Measurements from ENCODE around the gene FRMD4A. TPM values are rescaled to one million over a fixed set of nuclear protein-coding genes. Genes with fewer than 3 reads are reported as not detected.

Gene FRMD4A
- total RNA-seq, 1 experiment from 2014 or later, result 18.3 TPM

- no TSS peak for BruUV-seq (replicated peaks)
- no peak for DNase-seq
- Histone ChIP-seq H3K9me3 (ENCODE audit: insufficient read depth, low read depth) (no peaks in the 10 kb centered on the region), H3K27me3 (ENCODE audit: insufficient read depth, low read depth) (no peaks in the 10 kb centered on the region), H3K4me1 (replicated peaks; ENCODE audit: insufficient read depth) (peaks cover 31% of the 10 kb centered on the region), H3F3A (ENCODE audit: insufficient read depth, low read depth) (peaks cover 22% of the 10 kb centered on the region), H3K4me2 (no peak overlapping the region), H2AFZ (no peak overlapping the region), H3K79me2 (ENCODE audit: low read depth) (no peaks in the 10 kb centered on the region), H3K36me3 (ENCODE audit: low read depth) (no peaks in the 10 kb centered on the region), H3K9me2 (ENCODE audit: insufficient read depth) (no peaks in the 10 kb centered on the region), H3K4me3 (no peak overlapping the region), H3K27ac (no peak overlapping the region), H4K20me1 (ENCODE audit: insufficient read depth) (no peaks in the 10 kb centered on the region)
- ChIA-PET POLR2A (ENCODE audit: unreplicated experiment) (no interaction called here), CTCF (no interaction called here)
- intact Hi-C loops (cut with micrococcal nuclease; ENCODE audit: unreplicated experiment), result no loop called here
- no peak for TF ChIP-seq EZH2 (IDR thresholded peaks at IDR 0.05; ENCODE audit: low read depth)
- no peak for TF ChIP-seq CTCF (conservative IDR thresholded peaks at IDR 0.05)
Measured at GRCh38 chr10:13953371-13953770, 377.4 kb downstream of the FRMD4A start.

- H3K79me2 ChIP-seq (ENCODE audit: low read depth), result no peaks in the 10 kb centered on the region
- peaks cover 43% of the 10 kb centered on the region for H3K4me1 ChIP-seq (replicated peaks; ENCODE audit: insufficient read depth)
- no peak for DNase-seq
- intact Hi-C loops (cut with micrococcal nuclease; ENCODE audit: unreplicated experiment), result no loop called here
- H3K9me2 ChIP-seq (ENCODE audit: insufficient read depth), result no peaks in the 10 kb centered on the region
- no peaks in the 10 kb centered on the region for H4K20me1 ChIP-seq (ENCODE audit: insufficient read depth)
- no peak for TF ChIP-seq CTCF (conservative IDR thresholded peaks at IDR 0.05)
- TF ChIP-seq EZH2 (IDR thresholded peaks at IDR 0.05; ENCODE audit: low read depth), result no peak
- H3K9me3 ChIP-seq (ENCODE audit: insufficient read depth, low read depth), result no peaks in the 10 kb centered on the region
- H3K4me2 ChIP-seq, result peak overlapping the region; percentile 42
- H3K27me3 ChIP-seq (ENCODE audit: insufficient read depth, low read depth), result no peaks in the 10 kb centered on the region
- BruUV-seq (replicated peaks), result no TSS peak
- no peak overlapping the region for H3K4me3 ChIP-seq
- no peak overlapping the region; the same call in 1 of the 2 replicates for H2AFZ ChIP-seq
- ChIA-PET CTCF (no interaction called here), POLR2A (ENCODE audit: unreplicated experiment) (no interaction called here)
- peak overlapping the region; percentile 93 for H3K27ac ChIP-seq
- peaks cover 30% of the 10 kb centered on the region for H3F3A ChIP-seq (ENCODE audit: insufficient read depth, low read depth)
- no peaks in the 10 kb centered on the region for H3K36me3 ChIP-seq (ENCODE audit: low read depth)
Measured at GRCh38 chr10:13950543-13950939, 380.2 kb downstream of the FRMD4A start.

- H2AFZ ChIP-seq, result no peak overlapping the region; the same call in 1 of the 2 replicates
- no peaks in the 10 kb centered on the region for H3K36me3 ChIP-seq (ENCODE audit: low read depth)
- H3K79me2 ChIP-seq (ENCODE audit: low read depth), result no peaks in the 10 kb centered on the region
- peak in 1 of 2 experiments; percentile 82 for DNase-seq
- H3F3A ChIP-seq (ENCODE audit: insufficient read depth, low read depth), result peaks cover 30% of the 10 kb centered on the region
- peak overlapping the region; percentile 42 for H3K4me2 ChIP-seq
- H3K4me3 ChIP-seq, result no peak overlapping the region
- H3K9me2 ChIP-seq (ENCODE audit: insufficient read depth), result no peaks in the 10 kb centered on the region
- H3K4me1 ChIP-seq (replicated peaks; ENCODE audit: insufficient read depth), result peaks cover 46% of the 10 kb centered on the region
- ChIA-PET CTCF (no interaction called here), POLR2A (ENCODE audit: unreplicated experiment) (no interaction called here)
- TF ChIP-seq EZH2 (IDR thresholded peaks at IDR 0.05; ENCODE audit: low read depth), result no peak
- no peaks in the 10 kb centered on the region for H4K20me1 ChIP-seq (ENCODE audit: insufficient read depth)
- BruUV-seq (replicated peaks), result no TSS peak
- H3K9me3 ChIP-seq (ENCODE audit: insufficient read depth, low read depth), result no peaks in the 10 kb centered on the region
- H3K27me3 ChIP-seq (ENCODE audit: insufficient read depth, low read depth), result no peaks in the 10 kb centered on the region
- peak overlapping the region; percentile 93 for H3K27ac ChIP-seq
- intact Hi-C loops (cut with micrococcal nuclease; ENCODE audit: unreplicated experiment), result loop anchor here (5.0 kb wide), 1 partner anchor 68 kb away; no protein-coding TSS in a partner anchor
Measured at GRCh38 chr10:13949844-13950542, 380.7 kb downstream of the FRMD4A start.

- Histone ChIP-seq H4K20me1 (ENCODE audit: insufficient read depth) (no peaks in the 10 kb centered on the region), H3K4me2 (peak overlapping the region; percentile 39), H3K79me2 (ENCODE audit: low read depth) (no peaks in the 10 kb centered on the region), H3K4me3 (no peak overlapping the region), H2AFZ (0 out of 2 replicates have a peak overlapping the region, but pooled peaks have one; percentile 36), H3K4me1 (replicated peaks; ENCODE audit: insufficient read depth) (peaks cover 41% of the 10 kb centered on the region), H3K9me2 (ENCODE audit: insufficient read depth) (no peaks in the 10 kb centered on the region), H3K9me3 (ENCODE audit: insufficient read depth, low read depth) (no peaks in the 10 kb centered on the region), H3K36me3 (ENCODE audit: low read depth) (no peaks in the 10 kb centered on the region), H3K27me3 (ENCODE audit: insufficient read depth, low read depth) (no peaks in the 10 kb centered on the region), H3F3A (ENCODE audit: insufficient read depth, low read depth) (peaks cover 29% of the 10 kb centered on the region), H3K27ac (peak overlapping the region; percentile 45)
- no peak for TF ChIP-seq CTCF (conservative IDR thresholded peaks at IDR 0.05)
- TF ChIP-seq EZH2 (IDR thresholded peaks at IDR 0.05; ENCODE audit: low read depth), result no peak
- intact Hi-C loops (cut with micrococcal nuclease; ENCODE audit: unreplicated experiment), result loop anchor here (5.0 kb wide), 1 partner anchor 64 kb away; no protein-coding TSS in a partner anchor
- peak in 1 of 2 experiments; percentile 36 for DNase-seq
- POLR2A ChIA-PET (ENCODE audit: unreplicated experiment), result interaction anchor here (1.1 kb wide), 1 partner anchor 53 kb away, joined by 3 read pairs; no protein-coding TSS in a partner anchor
- CTCF ChIA-PET, result no interaction called here
- BruUV-seq (replicated peaks), result no TSS peak
Measured at GRCh38 chr10:13946209-13946460, 384.6 kb downstream of the FRMD4A start.
